H9 (cell line): ENCODE results near the gene ZNF418. TPM values are rescaled to one million over a fixed set of nuclear protein-coding genes. Genes with fewer than 3 reads are reported as not detected.

Experiments
- DNase-seq: peaks from one replicate; pipeline ENCODE4 v3.0.0-alpha.2; 2017
- H2AFZ ChIP-seq: one replicate; pipeline ENCODE4 v1.6.1; 2013; ENCODE audit warnings: mild to moderate bottlenecking, low read length, control low read depth, moderate library complexity
- H2AK5ac ChIP-seq: 2 replicates; pipeline ENCODE4 v1.6.1; 2013; ENCODE audit warnings: low read length, control low read depth, mixed read lengths; ENCODE audit not compliant: insufficient read length
- H2BK120ac ChIP-seq: one replicate; pipeline ENCODE4 v1.6.1; 2013; ENCODE audit warnings: low read depth, mild to moderate bottlenecking, low read length, control low read depth, inconsistent platforms; ENCODE audit not compliant: poor library complexity, severe bottlenecking
- H2BK12ac ChIP-seq: 2 replicates; pipeline ENCODE4 v1.6.1; 2013; ENCODE audit warnings: low read length, control low read depth, mixed read lengths, low read depth; ENCODE audit not compliant: insufficient read length
- H2BK15ac ChIP-seq: 2 replicates; pipeline ENCODE4 v1.6.1; 2013; ENCODE audit warnings: low read depth, low read length, control low read depth
- H2BK20ac ChIP-seq: one replicate; pipeline ENCODE4 v1.6.1; 2013; ENCODE audit warnings: low read depth, mild to moderate bottlenecking, low read length, control low read depth, inconsistent platforms; ENCODE audit not compliant: poor library complexity, severe bottlenecking
- H2BK5ac ChIP-seq: 2 replicates; pipeline ENCODE4 v1.6.1; 2013; ENCODE audit warnings: low read length, control low read depth, mixed read lengths; ENCODE audit not compliant: insufficient read length
- H3K14ac ChIP-seq: 2 replicates; pipeline ENCODE4 v1.6.1; 2013; ENCODE audit warnings: low read length, control low read depth; ENCODE audit not compliant: insufficient read depth
- H3K18ac ChIP-seq: 2 replicates; pipeline ENCODE4 v1.6.1; 2013; ENCODE audit warnings: low read depth, mild to moderate bottlenecking, mixed read lengths, low read length, control low read depth; ENCODE audit not compliant: insufficient read length
- H3K23ac ChIP-seq: 2 replicates; pipeline ENCODE4 v1.6.1; 2013; ENCODE audit warnings: low read length, control low read depth, mixed read lengths, low read depth; ENCODE audit not compliant: insufficient read length
- H3K23me2 ChIP-seq: 2 replicates; pipeline ENCODE4 v1.6.1; 2013; ENCODE audit warnings: low read depth, mild to moderate bottlenecking, mixed read lengths, low read length, control low read depth; ENCODE audit not compliant: insufficient read length, poor library complexity, severe bottlenecking
- H3K27ac ChIP-seq: 2 replicates; pipeline ENCODE4 v1.5.1; 2013; ENCODE audit warnings: low read length, control low read depth, mixed read lengths, low read depth; ENCODE audit not compliant: insufficient read length
- H3K27me3 ChIP-seq: 2 replicates; pipeline ENCODE4 v1.6.1; 2013; ENCODE audit warnings: low read length, control low read depth, inconsistent platforms; ENCODE audit not compliant: insufficient read depth
- H3K4ac ChIP-seq: 2 replicates; pipeline ENCODE4 v1.6.1; 2013; ENCODE audit warnings: low read depth, mild to moderate bottlenecking, control low read depth, inconsistent platforms, low read length, moderate library complexity
- H3K4me1 ChIP-seq: 2 replicates; pipeline ENCODE4 v1.6.1; 2013; ENCODE audit warnings: low read length, control low read depth, inconsistent platforms; ENCODE audit not compliant: insufficient read depth
- H3K4me2 ChIP-seq: 2 replicates; pipeline ENCODE4 v1.6.1; 2013; ENCODE audit warnings: low read length, control low read depth, mixed read lengths; ENCODE audit not compliant: insufficient read length, insufficient read depth
- H3K56ac ChIP-seq: 2 replicates; pipeline ENCODE4 v1.6.1; 2013; ENCODE audit warnings: low read depth, mild to moderate bottlenecking, mixed read lengths, low read length, control low read depth; ENCODE audit not compliant: insufficient read length
- H3K79me1 ChIP-seq: 2 replicates; pipeline ENCODE4 v1.6.1; 2013; ENCODE audit warnings: low read depth, mild to moderate bottlenecking, moderate library complexity, low read length, control low read depth, inconsistent platforms; ENCODE audit not compliant: insufficient read depth, poor library complexity, severe bottlenecking
- H3K79me2 ChIP-seq: 2 replicates; pipeline ENCODE4 v1.6.1; 2013; ENCODE audit warnings: low read length, control low read depth, inconsistent platforms; ENCODE audit not compliant: insufficient read depth
- H3K9ac ChIP-seq: 2 replicates; pipeline ENCODE4 v1.6.1; 2013; ENCODE audit warnings: low read length, control low read depth, mixed read lengths; ENCODE audit not compliant: insufficient read length; ENCODE audit errors: extremely low read depth
- H3K9me3 ChIP-seq: one replicate; pipeline ENCODE4 v1.6.1; 2013; ENCODE audit warnings: low read depth, low read length, inconsistent platforms; ENCODE audit not compliant: control insufficient read depth
- H3T11ph ChIP-seq: one replicate; pipeline ENCODE4 v1.6.1; 2013; ENCODE audit warnings: mild to moderate bottlenecking, low read length, control low read depth, inconsistent platforms
- H4K20me1 ChIP-seq: one replicate; pipeline ENCODE4 v1.6.1; 2013; ENCODE audit not compliant: control insufficient read depth, insufficient read length, insufficient read depth
- H4K5ac ChIP-seq: 2 replicates; pipeline ENCODE4 v1.6.1; 2013; ENCODE audit warnings: low read depth, mild to moderate bottlenecking, mixed read lengths, low read length, control low read depth; ENCODE audit not compliant: insufficient read length
- H4K8ac ChIP-seq: replicated peaks from 2 replicates; pipeline ENCODE4 v1.6.1; 2013; ENCODE audit warnings: low read length, control low read depth, mixed read lengths, low read depth; ENCODE audit not compliant: insufficient read length
- H4K91ac ChIP-seq: 2 replicates; pipeline ENCODE4 v1.6.1; 2013; ENCODE audit warnings: low read depth, mild to moderate bottlenecking, moderate library complexity, mixed read lengths, low read length, control low read depth; ENCODE audit not compliant: insufficient read length
- H3K27ac Mint-ChIP-seq, 3 experiments: 2 replicates in 2 of 3; 3 replicates in 1 of 3; pipeline ENCODE4 v1.8.0; 2020 to 2021; ENCODE audit warnings: mixed read lengths in 3 of 3, mild to moderate bottlenecking in 1 of 3, moderate library complexity in 1 of 3
- H3K27me3 Mint-ChIP-seq: 2 replicates; pipeline ENCODE4 v1.8.0; 2021; ENCODE audit warnings: low read depth, mild to moderate bottlenecking, moderate library complexity, mixed read lengths
- H3K36me3 Mint-ChIP-seq, 3 experiments: 2 replicates in 2 of 3; 3 replicates in 1 of 3; pipeline ENCODE4 v1.8.0; 2020 to 2021; ENCODE audit warnings: low read depth in 3 of 3, mixed read lengths in 3 of 3; ENCODE audit not compliant: insufficient read depth in 1 of 3
- H3K4me1 Mint-ChIP-seq, 2 experiments: 2 replicates each; pipeline ENCODE4 v1.8.0; 2020; ENCODE audit warnings: mixed read lengths in 2 of 2
- H3K4me3 Mint-ChIP-seq, 2 experiments: 2 replicates in 1 of 2; 3 replicates in 1 of 2; pipeline ENCODE4 v1.8.0; 2020 to 2021; ENCODE audit warnings: mild to moderate bottlenecking in 2 of 2, mixed read lengths in 2 of 2, moderate library complexity in 1 of 2
- H3K9me3 Mint-ChIP-seq, 2 experiments: 2 replicates in 1 of 2; 3 replicates in 1 of 2; pipeline ENCODE4 v1.8.0; 2020; ENCODE audit warnings: mild to moderate bottlenecking in 2 of 2, mixed read lengths in 2 of 2, moderate library complexity in 1 of 2
- CTCF ChIP-seq: fragments of 200-600 bp; sonication (generic); conservative IDR thresholded peaks from 3 replicates; pipeline ENCODE4 v1.8.0; 2021; ENCODE audit warnings: antibody characterized with exemption, mild to moderate bottlenecking
- whole genome bisulfite sequencing: extraction: QIAGEN DNeasy Blood & Tissue Kit; methylation state at CpG from one replicate; pipeline ENCODE4 v1.1.7; 2013; ENCODE audit warnings: missing lambda C conversion rate, low lambda C conversion rate, mixed read lengths; ENCODE audit not compliant: insufficient read length; ENCODE audit errors: extremely low coverage; 5-methylcytosine and 5-hydroxymethylcytosine counted together
- total RNA-seq: library from RNA; stranded (reverse); gene quantifications from 2 replicates; pipeline ENCODE4 v1.2.1, GENCODE V29; 2021

The ZNF418 gene
- total RNA-seq, 1 experiment from 2014 or later, result 26.2 TPM

GRCh38 chr19:57946316-57946715, 11.1 kb upstream of the ZNF418 start:
- H4K8ac ChIP-seq, result no peak overlapping the region
- H3K79me1 ChIP-seq, result peaks cover 10% of the 10 kb centered on the region
- peaks cover 2% of the 10 kb centered on the region; the same call in 1 of the 2 replicates for H3K27me3 Mint-ChIP-seq
- H3K23ac ChIP-seq, result no peak overlapping the region
- H3K9me3 ChIP-seq, result peaks cover 4% of the 10 kb centered on the region
- H2AFZ ChIP-seq, result no peak overlapping the region
- peaks cover 35% of the 10 kb centered on the region for H3K79me2 ChIP-seq
- H2BK15ac ChIP-seq, result no peak overlapping the region
- H3K27ac Mint-ChIP-seq, result peak overlapping the region in 1 of 3 experiments; percentile 3; a peak in 2 of 7 replicates
- H4K91ac ChIP-seq, result no peak overlapping the region
- H3K4ac ChIP-seq, result no peak overlapping the region
- H2AK5ac ChIP-seq, result no peak overlapping the region
- H3K9me3 Mint-ChIP-seq, result peaks cover 21 to 67% of the 10 kb centered on the region in 2 experiments
- H3T11ph ChIP-seq, result no peak overlapping the region
- H3K4me1 Mint-ChIP-seq, result peaks cover 12 to 15% of the 10 kb centered on the region in 2 experiments
- peaks cover 34 to 54% (median 40%) of the 10 kb centered on the region in 3 experiments for H3K36me3 Mint-ChIP-seq
- H3K56ac ChIP-seq, result no peak overlapping the region
- H2BK12ac ChIP-seq, result no peak overlapping the region
- no peaks in the 10 kb centered on the region for H3K4me1 ChIP-seq
- no peaks in the 10 kb centered on the region for H4K20me1 ChIP-seq
- no peak overlapping the region for H2BK5ac ChIP-seq
- no peak overlapping the region for H2BK20ac ChIP-seq
- H2BK120ac ChIP-seq, result no peak overlapping the region
- no peak overlapping the region for H3K14ac ChIP-seq
- TF ChIP-seq CTCF, result no peak
- peaks cover 8% of the 10 kb centered on the region for H3K23me2 ChIP-seq
- H3K9ac ChIP-seq, result peak overlapping the region; percentile 70
- peak overlapping the region; percentile 93 for H3K4me3 Mint-ChIP-seq
- WGBS, result no CpG with 5 or more reads among the region's 2 CpGs
- no peak overlapping the region for H4K5ac ChIP-seq
- H3K27ac ChIP-seq, result no peak overlapping the region
- DNase-seq, result no peak
- H3K27me3 ChIP-seq, result no peaks in the 10 kb centered on the region
- peak overlapping the region; percentile 92 for H3K4me2 ChIP-seq
- H3K18ac ChIP-seq, result no peak overlapping the region
